GM13976 (cell line): Measurements from ENCODE around the gene PAGR1.

Experiments
- DNase-seq: peaks from one replicate; pipeline ENCODE4 v3.0.0; 2012; ENCODE audit warnings: low spot score
- CTCF ChIP-seq: IDR thresholded peaks from 2 replicates; pipeline ENCODE4 v1.5.1; 2012; ENCODE audit warnings: borderline replicate concordance, mild to moderate bottlenecking; ENCODE audit not compliant: insufficient read depth; ENCODE audit errors: extremely low read depth, missing control alignments, control extremely low read depth
- in situ Hi-C: fragments of 300-500 bp; cut with MboI; formaldehyde crosslinking; loops from one replicate; pipeline ENCODE4 v1.12.0; 2022; ENCODE audit warnings: low sequenced_read_pairs, mixed read lengths, inconsistent platforms; ENCODE audit not compliant: unreplicated experiment

PAGR1 gene

GRCh38 chr16:29848420-29849297, 32.7 kb downstream of the PAGR1 start:
- peak; percentile 88 for DNase-seq

GRCh38 chr16:29849505-29849904, 33.6 kb downstream of the PAGR1 start:
- in situ Hi-C loops, result no loop called here
- no peak for DNase-seq
- no peak for TF ChIP-seq CTCF

More at GRCh38 chr16:29848420-29849297, 32.7 kb downstream of the PAGR1 start:
- peak; percentile 85 for TF ChIP-seq CTCF
- in situ Hi-C loops, result no loop called here

GRCh38 chr16:29850998-29851397, 35.0 kb downstream of the PAGR1 start:
- no peak for DNase-seq
- TF ChIP-seq CTCF, result no peak
- in situ Hi-C loops, result no loop called here

GRCh38 chr16:29852654-29853053, 36.7 kb downstream of the PAGR1 start:
- in situ Hi-C loops, result no loop called here
- no peak for DNase-seq
- no peak for TF ChIP-seq CTCF

- no peak for DNase-seq
- no peak for TF ChIP-seq CTCF
- in situ Hi-C loops, result no loop called here
Measured at GRCh38 chr16:29854520-29855100, 38.7 kb downstream of the PAGR1 start.

GRCh38 chr16:29857133-29857760, 41.3 kb downstream of the PAGR1 start:
- DNase-seq, result no peak
- in situ Hi-C loops, result no loop called here
- no peak for TF ChIP-seq CTCF
